HCEC 1CT (cell line): ENCODE measurements around the gene TMEM202.
"Not testable (repeated sequence)": the region's sequence is repeated elsewhere in the genome, so short reads cannot be mapped to it uniquely, and the experiment has no call there.

ENCODE experiments used
- DNase-seq: peaks from one replicate; pipeline ENCODE4 v3.0.0-alpha.2; 2017

TMEM202 gene

DNA sequence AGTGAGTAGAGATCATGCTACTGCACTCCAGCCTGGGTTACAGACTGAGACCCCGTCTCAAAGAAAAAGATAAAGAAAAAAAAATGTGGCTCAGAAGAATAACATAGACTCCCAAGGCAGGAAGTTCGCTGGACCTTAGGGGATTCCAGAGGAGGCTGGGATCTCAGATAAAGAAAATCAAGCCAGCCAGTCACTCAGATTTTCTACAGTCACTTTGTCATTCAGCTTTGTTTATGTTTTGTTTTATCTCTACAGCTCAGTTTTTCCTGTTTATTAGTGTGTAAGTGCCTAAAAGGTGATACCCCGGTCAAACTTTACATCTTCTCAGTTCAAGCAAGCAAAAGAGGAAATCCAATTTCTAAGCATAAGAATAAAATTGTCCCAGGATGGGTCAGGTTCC, 6.3 kb downstream of the TMEM202 start:
- DNase-seq: no peak

DNA sequence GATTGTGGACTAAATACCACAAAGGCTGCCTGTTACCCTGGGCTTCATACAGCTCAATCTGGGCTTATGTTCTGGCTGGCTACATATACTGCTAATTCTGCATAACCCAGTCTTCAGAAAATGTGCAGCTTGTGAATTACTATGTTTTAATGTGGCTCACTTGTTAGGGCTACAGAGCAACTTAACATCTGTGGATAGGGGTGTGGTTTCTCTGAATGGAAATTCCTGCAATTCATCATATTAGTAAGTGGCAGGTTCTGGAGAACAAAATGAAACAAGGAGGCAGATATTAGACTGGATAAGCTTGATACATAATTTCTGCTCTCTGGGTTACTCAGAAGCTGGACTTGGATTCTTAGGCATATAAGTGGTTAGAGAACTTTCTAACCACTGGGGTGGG, 6.7 kb downstream of the TMEM202 start:
- no peak for DNase-seq

DNA sequence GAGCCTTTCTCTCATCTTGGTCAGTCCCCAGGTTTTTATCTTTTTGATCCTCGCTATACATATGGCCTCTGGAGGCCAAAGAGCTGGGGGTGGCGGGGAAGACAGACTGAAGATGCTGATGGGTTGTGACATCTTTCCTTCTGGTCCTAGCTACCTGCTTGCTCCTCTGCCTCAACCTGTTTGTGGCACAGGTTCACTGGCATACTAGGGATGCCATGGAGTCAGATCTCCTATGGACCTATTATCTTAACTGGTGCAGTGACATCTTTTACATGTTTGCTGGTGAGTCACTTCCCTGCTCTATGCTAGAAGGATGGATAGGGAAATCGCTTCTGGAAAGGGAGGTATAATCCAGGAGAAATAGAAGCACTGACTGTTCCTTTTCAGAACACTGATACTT, 8.8 kb downstream of the TMEM202 start:
- no peak for DNase-seq

DNA sequence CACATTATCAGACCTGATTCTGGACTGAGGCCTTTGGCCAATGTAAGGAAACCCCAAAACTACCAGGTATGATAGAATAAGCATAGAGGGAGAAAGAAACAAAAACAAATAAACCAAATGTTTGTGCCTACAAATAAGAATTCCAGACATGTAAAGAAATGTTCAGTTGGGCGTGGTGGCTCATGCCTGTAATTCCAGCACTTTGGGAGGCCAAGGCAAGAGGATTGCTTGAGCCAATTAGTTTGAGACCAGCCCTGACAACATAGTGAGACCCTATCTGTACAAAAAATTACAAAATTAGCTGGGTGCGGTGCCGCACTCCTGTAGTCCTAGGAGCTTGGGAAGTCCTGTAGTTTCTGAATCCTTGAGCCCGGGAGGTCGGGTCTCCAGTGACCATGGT, 13.0 kb downstream of the TMEM202 start:
- no peak for DNase-seq

DNA sequence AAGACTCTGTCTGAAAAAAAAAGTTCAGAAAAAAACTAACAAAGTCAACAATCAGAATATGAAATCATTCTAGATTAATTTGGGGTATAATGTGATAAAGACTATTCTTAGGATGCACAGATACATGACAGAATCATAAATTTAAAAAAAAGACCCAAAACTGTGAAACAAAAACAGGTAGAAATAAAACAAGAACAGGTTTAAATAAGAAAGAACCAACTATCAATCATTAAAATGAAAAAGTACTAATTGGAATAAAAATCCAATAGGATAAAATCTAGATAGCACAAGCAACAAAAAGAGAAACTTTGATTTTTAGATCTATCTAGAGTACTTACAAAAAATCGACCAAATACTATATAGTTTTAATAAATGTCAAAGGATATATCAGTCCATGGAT, 13.4 kb downstream of the TMEM202 start:
- DNase-seq: no peak

DNA sequence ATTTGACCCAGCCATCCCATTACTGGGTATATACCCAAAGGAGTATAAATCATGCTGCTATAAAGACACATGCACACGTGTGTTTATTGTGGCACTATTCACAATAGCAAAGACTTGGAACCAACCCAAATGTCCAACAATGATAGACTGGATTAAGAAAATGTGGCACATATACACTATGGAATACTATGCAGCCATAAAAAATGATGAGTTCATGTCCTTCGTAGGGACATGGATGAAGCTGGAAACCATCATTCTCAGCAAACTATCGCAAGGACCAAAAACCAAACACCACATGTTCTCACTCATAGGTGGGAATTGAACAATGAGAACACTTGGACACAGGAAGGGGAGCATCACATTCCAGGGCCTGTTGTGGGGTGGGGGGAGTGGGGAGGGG, 15.2 kb downstream of the TMEM202 start:
- DNase-seq: not testable (repeated sequence)

DNA sequence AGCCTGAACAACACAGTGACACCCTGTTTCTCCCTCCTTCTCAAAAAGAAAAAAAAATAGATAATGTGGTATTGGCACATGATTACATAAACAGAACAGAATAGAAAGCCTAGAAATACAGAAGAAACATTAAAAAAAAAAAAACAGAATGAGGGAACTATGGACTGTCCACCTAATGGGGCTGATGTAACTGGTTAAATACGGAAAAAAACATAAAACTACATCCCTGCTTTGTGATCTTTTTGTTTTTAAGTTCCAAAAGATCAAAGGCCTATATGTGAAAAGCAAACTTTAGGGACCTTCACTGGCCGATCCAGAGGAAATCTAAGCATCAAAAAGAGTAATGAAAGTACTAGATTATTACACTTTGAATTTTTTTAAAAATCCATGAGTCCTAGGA, 17.2 kb downstream of the TMEM202 start:
- DNase-seq: no peak

DNA sequence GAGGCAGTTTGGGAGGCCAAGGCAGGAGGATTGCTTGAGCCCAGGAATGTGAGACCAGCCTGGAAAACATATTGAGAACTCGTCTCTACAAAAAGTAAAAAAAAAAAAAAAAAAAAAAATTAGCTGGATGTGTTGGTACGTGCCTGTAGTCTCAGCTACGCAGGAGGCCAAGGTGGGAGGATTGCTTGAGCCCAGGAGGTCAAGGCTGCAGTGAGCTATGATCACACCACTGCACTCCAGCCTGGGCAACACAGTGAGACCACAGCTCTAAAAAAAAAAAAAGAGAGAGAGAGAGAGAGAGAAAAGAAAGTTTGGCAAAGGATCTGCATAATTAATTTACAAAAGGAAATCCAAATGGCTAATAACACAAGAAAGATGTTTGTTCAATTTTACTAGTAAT, 21.7 kb downstream of the TMEM202 start:
- not testable (repeated sequence) for DNase-seq

DNA sequence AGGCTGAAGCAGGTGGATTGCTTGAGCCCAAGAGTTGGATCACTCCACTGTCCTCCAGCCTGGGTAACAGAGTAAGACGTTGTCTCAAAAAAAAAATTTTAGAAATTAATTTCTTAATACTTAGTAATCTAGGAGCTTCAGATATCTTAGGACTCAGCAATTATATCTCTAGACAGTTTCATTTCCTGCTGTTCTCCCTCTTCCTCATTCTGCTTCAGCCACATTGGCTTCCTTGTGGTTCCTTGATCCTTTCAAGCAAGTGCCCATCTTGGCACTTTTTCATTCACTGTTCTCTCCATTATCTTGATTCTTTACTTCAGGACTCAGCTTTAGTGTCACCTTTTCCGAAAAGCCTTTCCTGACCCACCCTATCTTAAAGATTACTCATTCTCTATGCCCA, 22.5 kb downstream of the TMEM202 start:
- DNase-seq: no peak

DNA sequence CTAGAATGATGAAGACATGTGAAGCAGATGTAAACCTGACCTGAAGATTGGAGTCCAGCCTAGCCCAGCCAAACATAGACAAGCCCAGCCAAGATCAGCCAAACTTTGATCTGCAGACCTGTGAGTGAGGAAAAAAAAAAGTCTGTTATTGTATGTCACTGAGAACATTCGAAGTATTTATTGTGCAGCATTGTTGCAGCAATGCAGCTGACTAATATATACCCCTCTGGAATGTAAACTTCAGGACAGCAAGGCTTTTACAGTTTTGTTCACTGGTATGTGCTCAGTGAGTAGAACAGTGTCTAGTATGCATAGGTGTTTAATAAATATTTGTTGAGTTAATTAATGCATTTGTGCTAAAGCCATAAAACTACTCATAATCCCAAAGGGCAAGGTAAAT, 23.4 kb downstream of the TMEM202 start:
- DNase-seq: peak; percentile 30

DNA sequence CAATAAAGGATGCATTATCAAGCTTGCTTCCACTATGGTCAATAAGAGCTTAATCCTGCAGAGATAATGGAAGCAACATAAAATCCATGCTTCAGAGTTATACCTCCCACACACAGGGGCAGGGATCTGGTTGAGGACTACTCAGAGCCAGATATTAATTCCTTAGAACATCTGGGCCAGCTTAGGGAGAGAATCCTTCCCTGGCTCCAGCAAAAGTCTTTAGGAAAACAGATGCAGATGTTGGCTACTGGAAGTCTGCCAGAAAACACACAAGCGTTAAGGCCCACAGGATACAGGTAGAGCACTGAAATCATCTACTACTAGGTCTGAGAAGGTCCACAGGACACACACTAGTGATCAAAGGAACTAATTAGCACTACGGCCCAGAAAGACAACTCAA, 25.2 kb downstream of the TMEM202 start:
- DNase-seq: no peak

DNA sequence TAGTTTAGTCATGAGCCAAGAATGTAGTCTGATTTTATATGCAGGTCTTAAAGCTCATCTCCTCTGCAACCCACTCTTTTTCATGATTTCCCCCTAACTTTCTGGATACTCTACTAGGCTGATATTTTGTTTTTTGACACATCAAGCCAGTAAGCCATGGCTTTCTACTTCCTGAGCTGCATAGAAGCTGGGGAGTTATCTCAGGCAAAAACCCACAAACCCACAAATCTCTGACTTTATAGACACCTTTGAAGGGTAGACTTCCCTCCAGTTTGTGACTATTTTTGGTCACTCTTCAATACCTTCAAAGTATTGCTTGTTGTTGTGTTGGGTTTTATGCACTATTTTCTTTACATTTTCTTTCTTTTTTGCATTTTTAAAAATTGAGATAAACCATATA, 28.6 kb downstream of the TMEM202 start:
- DNase-seq: no peak

DNA sequence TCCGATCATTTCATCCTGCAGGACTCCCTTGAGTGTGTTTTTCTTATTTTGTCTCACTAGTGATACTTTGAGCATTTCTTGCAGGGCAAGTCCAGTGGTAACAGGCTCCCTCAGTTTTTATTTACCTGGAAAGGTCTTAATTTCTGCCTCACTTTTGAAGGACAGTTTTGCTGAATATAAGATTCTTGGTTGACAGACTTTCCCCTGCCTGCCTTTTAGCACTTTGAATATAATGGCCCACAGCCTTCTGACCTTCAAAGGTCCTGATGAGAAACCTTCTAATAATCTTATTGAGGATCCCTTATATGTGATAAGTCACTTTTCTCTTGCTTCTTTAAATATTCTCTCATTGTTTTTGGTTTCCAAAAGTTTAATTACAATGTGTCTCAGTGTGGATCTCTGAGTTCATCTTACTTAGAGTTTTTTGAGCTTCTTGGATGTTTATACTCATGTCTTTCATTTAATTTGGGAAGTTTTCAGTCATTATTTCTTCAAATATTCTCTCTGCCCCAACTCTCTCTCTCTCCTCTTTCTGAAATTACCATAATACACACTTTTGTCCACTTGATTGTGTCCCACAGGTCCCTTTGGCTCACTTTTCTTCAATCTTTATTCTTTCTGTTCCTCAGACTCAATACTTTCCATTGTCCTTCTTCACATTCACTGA, 39.7 kb downstream of the TMEM202 start:
- DNase-seq: no peak

DNA sequence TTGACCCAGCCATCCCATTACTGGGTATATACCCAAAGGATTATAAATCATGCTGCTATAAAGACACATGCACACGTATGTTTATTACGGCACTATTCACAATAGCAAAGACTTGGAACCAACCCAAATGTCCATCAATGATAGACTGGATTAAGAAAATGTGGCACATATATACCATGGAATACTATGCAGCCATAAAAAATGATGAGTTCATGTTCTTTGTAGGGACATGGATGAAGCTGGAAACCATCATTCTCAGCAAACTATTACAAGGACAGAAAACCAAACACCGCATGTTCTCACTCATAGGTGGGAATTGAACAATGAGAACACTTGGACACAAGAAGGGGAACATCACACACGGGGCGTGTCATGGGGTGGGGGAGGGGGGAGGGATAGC, 44.7 kb downstream of the TMEM202 start:
- not testable (repeated sequence) for DNase-seq

DNA sequence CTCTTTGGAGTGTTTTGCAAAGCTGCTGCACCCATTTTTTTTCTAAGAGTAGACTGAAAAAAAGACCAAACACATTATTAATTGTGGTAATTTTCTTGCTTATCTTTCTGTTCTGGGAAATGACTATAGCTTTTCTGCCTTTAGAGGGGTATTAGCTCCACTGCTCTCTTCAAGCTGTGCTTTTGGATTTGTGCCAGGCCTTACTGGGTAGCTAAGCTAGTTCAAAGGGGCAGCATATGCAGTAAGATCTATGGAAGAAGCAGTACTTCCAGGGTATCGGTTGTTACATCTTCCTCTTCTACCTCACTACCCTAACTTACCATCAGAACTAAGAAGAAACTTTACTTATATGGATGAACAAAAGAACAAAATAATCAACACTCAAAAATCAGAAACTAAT, 47.3 kb downstream of the TMEM202 start:
- no peak for DNase-seq

DNA sequence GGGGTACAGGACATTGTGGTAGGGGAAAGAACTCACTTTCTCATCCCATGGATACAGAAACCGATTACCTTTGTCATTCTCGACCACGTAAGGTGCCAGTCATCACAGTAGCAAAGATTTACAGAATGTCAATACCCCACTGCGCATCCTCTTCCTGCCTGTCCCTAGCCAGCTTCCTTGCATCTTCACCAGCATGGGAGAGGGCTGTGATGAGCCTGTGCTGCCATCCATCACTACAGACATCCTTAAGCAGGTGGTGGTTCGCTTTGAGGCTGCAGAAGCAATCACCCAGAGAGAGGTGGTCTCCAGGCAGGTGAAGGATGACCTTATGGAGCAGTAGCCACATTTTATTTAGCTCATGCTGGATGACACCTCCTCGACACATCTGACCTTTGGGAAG, 52.7 kb downstream of the TMEM202 start:
- no peak for DNase-seq

DNA sequence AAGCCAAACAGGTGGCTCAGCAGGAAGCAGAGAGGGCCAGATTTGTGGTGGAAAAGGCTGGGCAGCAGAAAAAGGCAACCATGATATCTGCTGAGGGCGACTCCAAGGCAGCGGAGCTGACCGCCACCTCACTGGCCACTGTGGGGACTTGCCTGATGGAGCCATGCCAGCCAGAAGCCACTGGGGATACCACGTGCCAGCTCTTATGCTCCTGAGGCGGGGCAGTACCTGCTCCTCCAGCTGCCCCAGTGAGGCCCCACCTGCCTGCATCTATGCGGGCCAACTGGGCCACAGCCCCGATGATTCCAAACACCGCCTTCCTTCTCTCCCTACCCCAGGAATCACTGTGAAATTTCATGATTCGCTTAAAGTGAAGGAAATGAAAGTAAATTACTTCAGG, 53.1 kb downstream of the TMEM202 start:
- no peak for DNase-seq

DNA sequence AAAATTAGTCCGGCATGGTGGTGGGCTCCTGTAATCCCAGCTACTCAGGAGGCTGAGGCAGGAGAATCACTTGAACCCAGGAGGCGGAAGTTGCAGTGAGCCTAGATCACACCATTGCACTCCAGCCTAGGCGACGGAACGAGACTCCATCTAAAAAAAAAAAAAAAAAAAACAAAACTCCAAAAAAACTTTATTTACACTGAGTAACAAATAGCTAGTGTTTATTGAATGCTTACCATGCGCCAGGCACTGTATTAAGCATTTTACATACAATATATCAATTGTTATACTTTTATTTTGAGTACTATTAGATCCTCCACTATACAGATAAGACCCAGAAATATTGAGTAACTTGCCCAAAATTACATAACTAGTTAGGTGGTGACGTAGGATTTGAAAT, 58.6 kb downstream of the TMEM202 start:
- no peak for DNase-seq
